Glutamatergic neuron (in vitro differentiated cells): ENCODE measurements around the gene GRID1. TPM values are rescaled to one million over a fixed set of nuclear protein-coding genes. Genes with fewer than 3 reads are reported as not detected.

ENCODE experiments used
- DNase-seq: peaks from one replicate; pipeline ENCODE4 v3.0.0; 2022
- H3K27ac Mint-ChIP-seq: one replicate; pipeline ENCODE4 v1.8.0; 2020; ENCODE audit warnings: mild to moderate bottlenecking, mixed read lengths, inconsistent platforms; ENCODE audit not compliant: unreplicated experiment
- H3K27me3 Mint-ChIP-seq: one replicate; pipeline ENCODE4 v1.8.0; 2020; ENCODE audit warnings: mild to moderate bottlenecking, moderate library complexity, mixed read lengths, inconsistent platforms; ENCODE audit not compliant: unreplicated experiment
- H3K36me3 Mint-ChIP-seq: one replicate; pipeline ENCODE4 v1.8.0; 2020; ENCODE audit warnings: mild to moderate bottlenecking, mixed read lengths, inconsistent platforms; ENCODE audit not compliant: unreplicated experiment
- H3K4me1 Mint-ChIP-seq: one replicate; pipeline ENCODE4 v1.8.0; 2020; ENCODE audit warnings: mild to moderate bottlenecking, low read depth, mixed read lengths, inconsistent platforms; ENCODE audit not compliant: unreplicated experiment
- H3K4me3 Mint-ChIP-seq: one replicate; pipeline ENCODE4 v1.8.0; 2020; ENCODE audit warnings: mild to moderate bottlenecking, mixed read lengths, inconsistent platforms; ENCODE audit not compliant: unreplicated experiment
- H3K9me3 Mint-ChIP-seq: one replicate; pipeline ENCODE4 v1.8.0; 2020; ENCODE audit warnings: mild to moderate bottlenecking, moderate library complexity, mixed read lengths, inconsistent platforms; ENCODE audit not compliant: unreplicated experiment
- CTCF ChIP-seq: fragments of 200-600 bp; sonication (generic); IDR thresholded peaks from one replicate; pipeline ENCODE4 v1.5.0; 2021; ENCODE audit not compliant: partially characterized antibody, unreplicated experiment
- total RNA-seq: library from RNA; stranded (reverse); fragmentation: NEBNext Ultra II Directional; extraction: Animal tissue kit (Norgen Biotek cat#: 25700); gene quantifications from one replicate; pipeline ENCODE4 v1.2.1, GENCODE V29; 2021; ENCODE audit not compliant: unreplicated experiment

GRID1 gene
- total RNA-seq, 1 donor from 2014 or later, result 8.0 TPM

GRCh38 chr10:85615556-85615955 lies 751.0 kb downstream of the GRID1 start:
- Mint-ChIP-seq H3K9me3 (peaks cover 4% of the 10 kb centered on the region), H3K27ac (no peak overlapping the region), H3K27me3 (peaks cover 4% of the 10 kb centered on the region), H3K4me1 (peaks cover 6% of the 10 kb centered on the region), H3K36me3 (no peaks in the 10 kb centered on the region), H3K4me3 (no peak overlapping the region)
- DNase-seq, result no peak
- no peak for TF ChIP-seq CTCF

GRCh38 chr10:85614981-85615380 lies 751.6 kb downstream of the GRID1 start:
- DNase-seq, result no peak
- Mint-ChIP-seq H3K27ac (no peak overlapping the region), H3K4me3 (no peak overlapping the region), H3K27me3 (peaks cover 4% of the 10 kb centered on the region), H3K36me3 (no peaks in the 10 kb centered on the region), H3K9me3 (peaks cover 4% of the 10 kb centered on the region), H3K4me1 (peaks cover 6% of the 10 kb centered on the region)
- TF ChIP-seq CTCF, result no peak

- peaks cover 4% of the 10 kb centered on the region for H3K9me3 Mint-ChIP-seq
- TF ChIP-seq CTCF, result no peak
- no peak overlapping the region for H3K27ac Mint-ChIP-seq
Measured at GRCh38 chr10:85614566-85614965, 752.0 kb downstream of the GRID1 start.

GRCh38 chr10:85613391-85613790 lies 753.2 kb downstream of the GRID1 start:
- Mint-ChIP-seq H3K36me3 (no peaks in the 10 kb centered on the region), H3K4me3 (no peak overlapping the region), H3K4me1 (peaks cover 6% of the 10 kb centered on the region), H3K9me3 (peaks cover 4% of the 10 kb centered on the region), H3K27ac (no peak overlapping the region), H3K27me3 (peaks cover 4% of the 10 kb centered on the region)
- no peak for DNase-seq
- no peak for TF ChIP-seq CTCF

More at GRCh38 chr10:85614566-85614965, 752.0 kb downstream of the GRID1 start:
- H3K4me1 Mint-ChIP-seq, result peaks cover 6% of the 10 kb centered on the region
- no peak for DNase-seq
- H3K27me3 Mint-ChIP-seq, result peaks cover 4% of the 10 kb centered on the region
- H3K36me3 Mint-ChIP-seq, result no peaks in the 10 kb centered on the region
- H3K4me3 Mint-ChIP-seq, result no peak overlapping the region

GRCh38 chr10:85612833-85613232 lies 753.8 kb downstream of the GRID1 start:
- peak; percentile 70 for TF ChIP-seq CTCF
- no peak overlapping the region for H3K4me3 Mint-ChIP-seq
- H3K27ac Mint-ChIP-seq, result no peak overlapping the region
- H3K36me3 Mint-ChIP-seq, result no peaks in the 10 kb centered on the region
- H3K9me3 Mint-ChIP-seq, result peaks cover 4% of the 10 kb centered on the region
- DNase-seq, result no peak
- H3K4me1 Mint-ChIP-seq, result peaks cover 3% of the 10 kb centered on the region
- peaks cover 2% of the 10 kb centered on the region for H3K27me3 Mint-ChIP-seq
